A673 (cell line): ENCODE data around the gene TBC1D13. TPM values are rescaled to one million over a fixed set of nuclear protein-coding genes. Genes with fewer than 3 reads are reported as not detected.

Experiments
- BruUV-seq: library from RNA; stranded (reverse); fragments of 400-500 nt; replicated peaks from 2 replicates; lab custom pipeline; 2021; lab: Mats Ljungman, UMichigan
- CTCF ChIA-PET: fragments of 300-600 bp; sonication (Branson Sonifier 250); formaldehyde crosslinking; loops from one replicate; lab custom pipeline; 2022; ENCODE audit warnings: antibody characterized with exemption; lab: Charles Lee
- POLR2A ChIA-PET: fragments of 300-600 bp; sonication (Branson Sonifier 250); formaldehyde crosslinking; loops from one replicate; lab custom pipeline; 2022; ENCODE audit warnings: antibody characterized with exemption; ENCODE audit not compliant: low non-redundant PET; lab: Charles Lee
- DNase-seq: peaks from one replicate; pipeline ENCODE4 v3.0.0-alpha.2; 2015; ENCODE audit warnings: low spot score
- H3K27ac ChIP-seq: fragments of 200-600 bp; sonication (generic); 2 replicates; pipeline ENCODE4 v1.5.1; 2016; ENCODE audit warnings: mixed run types, low read depth, mild to moderate bottlenecking, mixed read lengths, antibody characterized with exemption, low read length; ENCODE audit not compliant: poor library complexity, severe bottlenecking
- H3K27me3 ChIP-seq: fragments of 200-600 bp; sonication (generic); replicated peaks from 2 replicates; pipeline ENCODE4 v1.6.1; 2017; ENCODE audit warnings: mixed run types, low read depth, mild to moderate bottlenecking, mixed read lengths, antibody characterized with exemption, low read length; ENCODE audit not compliant: insufficient read depth, poor library complexity
- H3K36me3 ChIP-seq: fragments of 200-600 bp; sonication (generic); 2 replicates; pipeline ENCODE4 v1.6.1; 2016; ENCODE audit warnings: mixed run types, mild to moderate bottlenecking, mixed read lengths, antibody characterized with exemption, low read length; ENCODE audit not compliant: insufficient read depth, poor library complexity, severe bottlenecking
- H3K4me1 ChIP-seq: fragments of 200-600 bp; sonication (generic); 2 replicates; pipeline ENCODE4 v1.6.1; 2017; ENCODE audit warnings: mixed run types, mild to moderate bottlenecking, mixed read lengths, antibody characterized with exemption, low read length; ENCODE audit not compliant: insufficient read depth, poor library complexity, severe bottlenecking
- H3K4me3 ChIP-seq: fragments of 200-600 bp; sonication (generic); 2 replicates; pipeline ENCODE4 v1.5.1; 2016; ENCODE audit warnings: low read depth, mixed run types, mild to moderate bottlenecking, mixed read lengths, low read length; ENCODE audit not compliant: poor library complexity, severe bottlenecking
- H3K9me3 ChIP-seq: fragments of 200-600 bp; sonication (generic); 2 replicates; pipeline ENCODE4 v1.6.1; 2016; ENCODE audit warnings: mixed run types, low read depth, mild to moderate bottlenecking, mixed read lengths, antibody characterized with exemption, low read length; ENCODE audit not compliant: poor library complexity, severe bottlenecking
- EZH2 ChIP-seq: fragments of 200-600 bp; sonication (generic); IDR thresholded peaks from 2 replicates; pipeline ENCODE4 v1.6.1; 2017; ENCODE audit warnings: borderline replicate concordance, low read depth, mild to moderate bottlenecking, mixed read lengths, antibody characterized with exemption, low read length; ENCODE audit not compliant: poor library complexity, severe bottlenecking
- intact Hi-C: fragments of 100-400 bp; cut with micrococcal nuclease; formaldehyde crosslinking; loops from one replicate; pipeline ENCODE4 v1.10.0; 2022; ENCODE audit not compliant: unreplicated experiment
- total RNA-seq: library from RNA; stranded (reverse); gene quantifications from 2 replicates; pipeline ENCODE4 v1.2.3, GENCODE V29; 2021
- TF ChIP-seq, protein P1 (sequence below): fragments of 300-800, 200-600 bp; sonication (generic); conservative IDR thresholded peaks from 2 replicates; pipeline ENCODE4 v1.5.1; 2017; ENCODE audit warnings: low read depth, mild to moderate bottlenecking, antibody characterized with exemption, low read length, moderate library complexity, mixed read lengths

The TBC1D13 gene
- total RNA-seq, 1 experiment from 2014 or later, result 26.7 TPM

DNA sequence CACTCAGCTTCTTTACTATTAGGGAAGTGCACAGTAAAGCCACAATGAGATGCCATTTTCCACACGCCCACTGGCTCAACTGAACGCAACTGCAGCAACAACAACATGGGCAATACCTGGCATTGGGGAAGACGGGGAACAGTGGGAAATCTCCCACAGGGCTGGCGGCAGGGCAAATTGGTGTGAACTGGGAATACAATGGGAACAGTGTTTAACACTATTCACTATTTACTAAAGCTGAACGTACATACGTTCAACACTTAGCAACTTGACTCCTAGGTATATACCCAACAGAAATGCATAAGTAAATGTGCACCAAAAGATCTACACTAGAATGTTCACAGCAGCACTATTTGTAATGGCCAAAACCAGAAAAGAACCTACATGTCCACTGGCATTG is 29.5 kb upstream of the TBC1D13 start:
- Histone ChIP-seq H3K27me3 (no peaks in the 10 kb centered on the region), H3K4me3 (no peak overlapping the region), H3K4me1 (no peaks in the 10 kb centered on the region), H3K36me3 (no peaks in the 10 kb centered on the region), H3K9me3 (no peaks in the 10 kb centered on the region), H3K27ac (no peak overlapping the region)
- POLR2A ChIA-PET, result interaction anchor here (0.6 kb wide), 1 partner anchor 19 kb away, joined by 6 read pairs; no protein-coding TSS in a partner anchor
- no TSS peak for BruUV-seq
- DNase-seq, result no peak
- TF ChIP-seq, protein P1, sequence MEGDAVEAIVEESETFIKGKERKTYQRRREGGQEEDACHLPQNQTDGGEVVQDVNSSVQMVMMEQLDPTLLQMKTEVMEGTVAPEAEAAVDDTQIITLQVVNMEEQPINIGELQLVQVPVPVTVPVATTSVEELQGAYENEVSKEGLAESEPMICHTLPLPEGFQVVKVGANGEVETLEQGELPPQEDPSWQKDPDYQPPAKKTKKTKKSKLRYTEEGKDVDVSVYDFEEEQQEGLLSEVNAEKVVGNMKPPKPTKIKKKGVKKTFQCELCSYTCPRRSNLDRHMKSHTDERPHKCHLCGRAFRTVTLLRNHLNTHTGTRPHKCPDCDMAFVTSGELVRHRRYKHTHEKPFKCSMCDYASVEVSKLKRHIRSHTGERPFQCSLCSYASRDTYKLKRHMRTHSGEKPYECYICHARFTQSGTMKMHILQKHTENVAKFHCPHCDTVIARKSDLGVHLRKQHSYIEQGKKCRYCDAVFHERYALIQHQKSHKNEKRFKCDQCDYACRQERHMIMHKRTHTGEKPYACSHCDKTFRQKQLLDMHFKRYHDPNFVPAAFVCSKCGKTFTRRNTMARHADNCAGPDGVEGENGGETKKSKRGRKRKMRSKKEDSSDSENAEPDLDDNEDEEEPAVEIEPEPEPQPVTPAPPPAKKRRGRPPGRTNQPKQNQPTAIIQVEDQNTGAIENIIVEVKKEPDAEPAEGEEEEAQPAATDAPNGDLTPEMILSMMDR, result no peak
- no peak for TF ChIP-seq EZH2
- intact Hi-C loops, result no loop called here
- CTCF ChIA-PET, result no interaction called here

DNA sequence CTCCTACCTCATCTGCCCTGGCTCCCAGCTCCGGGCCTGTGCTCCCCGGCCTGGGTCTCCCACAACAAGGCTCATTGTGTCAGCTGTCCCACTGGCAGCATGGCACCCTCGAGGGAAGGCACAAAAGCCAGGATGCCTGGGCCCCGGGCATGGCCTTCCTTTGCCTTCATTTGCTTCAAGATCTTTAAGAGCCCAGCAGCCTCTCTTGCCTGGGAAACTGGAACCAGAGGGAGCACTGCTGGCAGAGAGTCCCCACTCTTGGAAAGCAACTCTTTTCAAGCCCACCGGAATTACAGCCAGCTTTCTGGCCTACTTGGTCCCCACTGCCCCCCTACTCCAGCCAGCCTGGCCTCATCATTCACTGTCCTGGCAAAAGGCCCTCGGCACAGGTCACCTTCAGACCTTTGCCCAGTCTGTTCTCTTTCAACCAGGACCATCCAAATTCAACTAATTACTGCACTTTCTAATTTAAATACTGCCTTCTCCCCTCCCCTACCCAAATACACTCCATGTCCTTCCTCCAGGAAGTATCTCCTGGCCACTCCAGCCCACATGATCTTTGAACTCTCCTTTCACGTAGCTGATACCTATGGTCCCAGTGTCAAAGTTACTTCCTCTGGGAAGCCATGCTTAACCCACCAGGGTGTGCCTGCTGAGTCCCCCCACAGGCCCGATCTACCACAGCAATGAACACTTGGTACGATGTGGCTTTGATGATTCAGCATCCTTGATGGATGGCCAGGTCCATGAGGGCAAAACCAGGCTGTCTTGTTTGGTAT is 24.2 kb upstream of the TBC1D13 start:
- intact Hi-C loops, result no loop called here
- no peaks in the 10 kb centered on the region for H3K9me3 ChIP-seq
- H3K4me1 ChIP-seq, result no peaks in the 10 kb centered on the region
- H3K27me3 ChIP-seq, result no peaks in the 10 kb centered on the region
- no peaks in the 10 kb centered on the region for H3K36me3 ChIP-seq
- no TSS peak for BruUV-seq
- no peak overlapping the region for H3K27ac ChIP-seq
- ChIA-PET CTCF (no interaction called here), POLR2A (no interaction called here)
- TF ChIP-seq, protein P1, result no peak
- TF ChIP-seq EZH2, result no peak
- no peak for DNase-seq
- no peak overlapping the region for H3K4me3 ChIP-seq

DNA sequence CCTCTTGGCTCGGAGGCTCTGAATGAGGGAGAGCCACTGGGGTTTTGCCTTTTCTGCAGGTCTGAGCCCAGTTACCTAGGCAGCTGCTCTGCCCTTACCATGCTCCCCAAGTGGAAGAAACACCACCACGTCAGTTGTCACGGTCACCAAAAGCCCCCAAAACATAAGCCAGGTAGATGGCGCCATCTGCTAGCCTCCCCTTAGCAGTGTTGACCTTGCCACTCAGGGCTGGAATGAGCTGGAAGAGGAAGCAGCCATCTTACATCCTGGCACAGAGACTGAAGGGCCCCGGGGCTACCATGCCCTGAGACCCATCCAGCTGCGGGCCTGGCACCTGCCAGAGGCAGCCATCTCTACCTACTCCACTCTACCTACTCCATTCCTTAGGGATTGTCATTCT is 22.7 kb upstream of the TBC1D13 start:
- CTCF ChIA-PET, result no interaction called here
- intact Hi-C loops, result no loop called here
- no TSS peak for BruUV-seq
- Histone ChIP-seq H3K9me3 (no peaks in the 10 kb centered on the region), H3K27me3 (no peaks in the 10 kb centered on the region), H3K4me1 (no peaks in the 10 kb centered on the region), H3K4me3 (no peak overlapping the region), H3K27ac (no peak overlapping the region), H3K36me3 (no peaks in the 10 kb centered on the region)
- TF ChIP-seq, protein P1, result no peak
- no peak for TF ChIP-seq EZH2
- POLR2A ChIA-PET, result no interaction called here
- DNase-seq, result no peak
